ENCODE results near the gene EDEM2. TPM values are rescaled to one million over a fixed set of nuclear protein-coding genes. Genes with fewer than 3 reads are reported as not detected.

EDEM2 gene
- total and polyA plus RNA-seq, 2 of the 13 experiments (the other 11 are each of a cell fraction or from before 2014, with no cell fraction given): 33.1 to 46.9 TPM

DNA sequence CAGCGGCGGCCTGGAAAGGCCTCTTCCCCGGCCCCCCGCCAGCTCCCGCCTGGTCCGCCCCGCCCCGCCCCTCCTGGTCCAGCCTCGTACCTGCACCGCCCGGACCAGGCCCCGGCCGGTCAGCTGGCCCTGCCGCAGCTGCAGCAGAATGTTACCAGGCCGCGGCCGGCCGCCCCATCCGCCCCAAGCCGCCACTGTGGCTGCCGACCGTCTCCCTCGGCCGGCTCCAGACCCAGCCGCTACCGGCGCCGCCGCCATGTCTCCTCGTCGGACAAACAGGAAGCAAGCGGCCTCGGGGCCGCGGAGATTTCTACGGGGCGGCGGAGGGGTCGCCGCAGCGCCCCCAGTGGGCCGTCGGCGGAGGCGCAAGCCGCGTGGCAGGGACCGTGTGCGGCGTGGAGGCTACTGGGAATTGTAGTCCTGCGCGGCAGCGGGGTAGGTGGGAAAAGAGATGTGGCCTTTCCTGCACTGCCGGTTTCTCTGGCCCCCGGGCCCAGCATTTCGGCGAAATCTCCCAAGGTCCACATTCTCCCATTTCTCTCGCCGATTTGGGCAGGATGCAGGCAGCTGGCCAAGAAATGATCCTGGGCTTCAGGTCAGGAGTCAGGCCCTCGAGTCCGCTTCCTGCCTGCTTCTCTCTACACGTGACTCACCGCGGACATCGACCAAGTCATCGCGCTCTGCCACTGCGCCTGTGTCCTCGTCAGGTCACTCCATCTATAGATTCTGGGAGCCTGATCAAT lies 54.4 kb downstream of the EDEM2 start, which contains the start of gene TRPC4AP (continued):
- TF ChIP-seq ZNF124 (CRISPR knock-in tag; IDR thresholded peaks at IDR 0.05) (peak; percentile 86), ZNF775 (CRISPR knock-in tag; IDR thresholded peaks at IDR 0.05; ENCODE audit: borderline replicate concordance) (peak; percentile 93; the same call in 1 of the 2 replicates), MZF1 (CRISPR knock-in tag; IDR thresholded peaks at IDR 0.05; ENCODE audit: borderline replicate concordance) (no peak), MLLT10 (CRISPR knock-in tag; IDR thresholded peaks at IDR 0.05) (no peak), NCOA2 (CRISPR knock-in tag; IDR thresholded peaks at IDR 0.05) (peak; percentile 61), GABPA (IDR thresholded peaks at IDR 0.05; ENCODE audit: low read depth, low read length) (peak; percentile 46), GABPA (CRISPR knock-in tag; IDR thresholded peaks at IDR 0.05; ENCODE audit: low read depth) (peak; percentile 82), MAZ (IDR thresholded peaks at IDR 0.05; ENCODE audit: borderline replicate concordance, low read depth, low read length) (peak; percentile 86; the same call in 1 of the 2 replicates), MAZ (CRISPR knock-in tag; IDR thresholded peaks at IDR 0.05; ENCODE audit: low read depth) (peak; percentile 93), RXRB (CRISPR knock-in tag; IDR thresholded peaks at IDR 0.05; ENCODE audit: borderline replicate concordance) (peak; percentile 83), GPN1 (CRISPR knock-in tag; IDR thresholded peaks at IDR 0.05; ENCODE audit: borderline replicate concordance) (0 out of 2 replicates have a peak, but pooled peaks have one; percentile 9), HNRNPLL (IDR thresholded peaks at IDR 0.05; ENCODE audit: low read depth, low read length, poor library complexity, severe bottlenecking) (peak; percentile 86), ZBTB37 (CRISPR knock-in tag; IDR thresholded peaks at IDR 0.05) (peak; percentile 30; the same call in 1 of the 2 replicates), U2AF2 (IDR thresholded peaks at IDR 0.05; ENCODE audit: low read depth, low read length) (0 out of 2 replicates have a peak, but pooled peaks have one; percentile 72), PPARG (CRISPR knock-in tag; conservative IDR thresholded peaks at IDR 0.05) (peak; percentile 60), GATA4 (IDR thresholded peaks at IDR 0.05; ENCODE audit: borderline replicate concordance, low read depth) (peak; percentile 51; the same call in 1 of the 2 replicates), CREB1 (IDR thresholded peaks at IDR 0.05) (peak; percentile 86), CREB1 (CRISPR knock-in tag; IDR thresholded peaks at IDR 0.05) (peak; percentile 78), DMAP1 (CRISPR knock-in tag; IDR thresholded peaks at IDR 0.05) (peak; percentile 99), ZNF280B (CRISPR knock-in tag; IDR thresholded peaks at IDR 0.05; ENCODE audit: borderline replicate concordance) (peak; percentile 97; the same call in 1 of the 2 replicates)
- TF ChIP-seq, protein P1, sequence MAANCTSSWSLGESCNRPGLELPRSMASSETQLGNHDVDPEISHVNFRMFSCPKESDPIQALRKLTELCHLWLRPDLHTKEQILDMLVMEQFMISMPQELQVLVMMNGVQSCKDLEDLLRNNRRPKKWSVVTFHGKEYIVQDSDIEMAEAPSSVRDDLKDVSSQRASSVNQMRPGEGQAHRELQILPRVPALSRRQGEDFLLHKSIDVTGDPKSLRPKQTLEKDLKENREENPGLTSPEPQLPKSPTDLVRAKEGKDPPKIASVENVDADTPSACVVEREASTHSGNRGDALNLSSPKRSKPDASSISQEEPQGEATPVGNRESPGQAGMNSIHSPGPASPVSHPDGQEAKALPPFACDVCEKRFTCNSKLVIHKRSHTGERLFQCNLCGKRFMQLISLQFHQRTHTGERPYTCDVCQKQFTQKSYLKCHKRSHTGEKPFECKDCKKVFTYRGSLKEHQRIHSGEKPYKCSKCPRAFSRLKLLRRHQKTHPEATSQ (CRISPR knock-in tag; IDR thresholded peaks at IDR 0.05; ENCODE audit: borderline replicate concordance): peak; percentile 98
- TF ChIP-seq, protein P2, sequence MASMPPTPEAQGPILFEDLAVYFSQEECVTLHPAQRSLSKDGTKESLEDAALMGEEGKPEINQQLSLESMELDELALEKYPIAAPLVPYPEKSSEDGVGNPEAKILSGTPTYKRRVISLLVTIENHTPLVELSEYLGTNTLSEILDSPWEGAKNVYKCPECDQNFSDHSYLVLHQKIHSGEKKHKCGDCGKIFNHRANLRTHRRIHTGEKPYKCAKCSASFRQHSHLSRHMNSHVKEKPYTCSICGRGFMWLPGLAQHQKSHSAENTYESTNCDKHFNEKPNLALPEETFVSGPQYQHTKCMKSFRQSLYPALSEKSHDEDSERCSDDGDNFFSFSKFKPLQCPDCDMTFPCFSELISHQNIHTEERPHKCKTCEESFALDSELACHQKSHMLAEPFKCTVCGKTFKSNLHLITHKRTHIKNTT (CRISPR knock-in tag; IDR thresholded peaks at IDR 0.05): no peak
- TF ChIP-seq, protein P3, sequence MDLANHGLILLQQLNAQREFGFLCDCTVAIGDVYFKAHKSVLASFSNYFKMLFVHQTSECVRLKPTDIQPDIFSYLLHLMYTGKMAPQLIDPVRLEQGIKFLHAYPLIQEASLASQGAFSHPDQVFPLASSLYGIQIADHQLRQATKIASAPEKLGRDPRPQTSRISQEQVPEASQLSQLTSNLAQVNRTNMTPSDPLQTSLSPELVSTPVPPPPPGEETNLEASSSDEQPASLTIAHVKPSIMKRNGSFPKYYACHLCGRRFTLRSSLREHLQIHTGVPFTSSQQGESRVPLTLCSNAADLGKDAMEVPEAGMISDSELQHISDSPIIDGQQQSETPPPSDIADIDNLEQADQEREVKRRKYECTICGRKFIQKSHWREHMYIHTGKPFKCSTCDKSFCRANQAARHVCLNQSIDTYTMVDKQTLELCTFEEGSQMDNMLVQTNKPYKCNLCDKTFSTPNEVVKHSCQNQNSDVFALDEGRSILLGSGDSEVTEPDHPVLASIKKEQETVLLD (CRISPR knock-in tag; IDR thresholded peaks at IDR 0.05; ENCODE audit: low read depth): peak; percentile 92

Data from HepG2 (cell line).